ENCODE results near the gene DNAH3.

DNAH3 gene

GRCh38 chr16:20899071-20899470, 251.6 kb downstream of the DNAH3 start:
- H3K27me3 ChIP-seq (replicated peaks; ENCODE audit: control insufficient read depth, insufficient read depth, low read length, poor library complexity, severe bottlenecking) = no peaks in the 10 kb centered on the region
- H3K4me3 ChIP-seq (ENCODE audit: insufficient read depth, low read depth, low read length, poor library complexity, severe bottlenecking) = peak overlapping the region; percentile 88
- peaks cover 11% of the 10 kb centered on the region for H3K4me1 ChIP-seq (ENCODE audit: control insufficient read depth, insufficient read depth, low read length, poor library complexity, severe bottlenecking)
- H3K36me3 ChIP-seq (ENCODE audit: control insufficient read depth, insufficient read depth, low read length) = peaks cover 2% of the 10 kb centered on the region
- no peaks in the 10 kb centered on the region for H3K9me3 ChIP-seq (ENCODE audit: control insufficient read depth, low read length)
- no peak for DNase-seq
- no peak overlapping the region for H3K27ac ChIP-seq (ENCODE audit: insufficient read depth, low read length, poor library complexity, severe bottlenecking)

DNA sequence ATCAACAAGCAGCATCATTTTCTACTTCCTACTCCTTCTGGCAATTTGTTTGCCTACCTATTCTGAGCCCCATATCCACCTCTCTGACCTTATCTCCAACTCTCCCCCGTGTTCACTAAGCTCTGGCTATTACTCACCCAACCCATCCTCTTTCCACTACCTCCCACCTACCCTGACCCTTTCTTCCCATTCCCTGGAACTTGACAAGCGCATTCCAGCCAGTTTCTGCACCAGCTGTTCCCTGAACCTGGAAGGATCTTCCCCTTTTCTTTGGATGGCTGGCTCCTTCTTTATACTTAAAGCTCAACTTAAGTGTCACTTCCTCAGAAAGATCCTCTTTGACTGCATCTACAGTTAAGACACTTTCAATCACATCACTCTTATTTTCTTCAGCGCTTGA, 252.7 kb downstream of the DNAH3 start:
- no peaks in the 10 kb centered on the region for H3K9me3 ChIP-seq (ENCODE audit: control insufficient read depth, low read length)
- DNase-seq = no peak
- no peak overlapping the region for H3K27ac ChIP-seq (ENCODE audit: insufficient read depth, low read length, poor library complexity, severe bottlenecking)
- peaks cover 2% of the 10 kb centered on the region for H3K36me3 ChIP-seq (ENCODE audit: control insufficient read depth, insufficient read depth, low read length)
- no peaks in the 10 kb centered on the region for H3K27me3 ChIP-seq (replicated peaks; ENCODE audit: control insufficient read depth, insufficient read depth, low read length, poor library complexity, severe bottlenecking)
- no peak overlapping the region for H3K4me3 ChIP-seq (ENCODE audit: insufficient read depth, low read depth, low read length, poor library complexity, severe bottlenecking)
- peaks cover 4% of the 10 kb centered on the region for H3K4me1 ChIP-seq (ENCODE audit: control insufficient read depth, insufficient read depth, low read length, poor library complexity, severe bottlenecking)

DNA sequence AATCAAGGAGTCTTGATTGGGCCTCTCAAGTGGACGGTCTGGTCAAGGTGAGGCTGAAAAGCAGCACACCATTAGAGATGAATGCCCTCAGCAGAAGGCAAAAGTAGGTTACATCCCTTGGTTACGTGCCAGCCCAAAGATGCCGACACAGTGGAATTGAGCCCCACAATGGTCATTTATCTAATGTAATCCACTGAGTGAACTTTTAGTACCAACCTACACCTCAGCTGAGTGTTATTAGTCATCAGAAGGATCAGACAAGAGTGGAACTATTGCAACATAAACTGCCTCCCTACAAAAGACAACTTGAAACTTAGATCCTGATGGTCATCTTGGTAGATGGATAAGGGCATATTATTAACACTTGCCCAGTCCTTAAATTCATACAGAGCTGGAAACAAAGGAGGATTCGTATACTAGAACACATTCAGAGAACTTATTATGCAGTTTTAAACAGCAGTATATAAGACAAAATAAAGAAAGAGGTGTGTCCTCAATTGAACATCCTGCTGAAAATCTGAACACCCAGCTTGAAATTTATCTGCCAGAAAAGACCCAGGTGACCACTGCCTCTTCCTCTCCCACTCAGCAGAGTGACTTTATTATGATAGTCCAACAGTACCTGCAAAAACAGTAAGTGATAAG, 253.3 kb downstream of the DNAH3 start:
- no peak overlapping the region for H3K4me3 ChIP-seq (ENCODE audit: insufficient read depth, low read depth, low read length, poor library complexity, severe bottlenecking)
- H3K27me3 ChIP-seq (replicated peaks; ENCODE audit: control insufficient read depth, insufficient read depth, low read length, poor library complexity, severe bottlenecking) = no peaks in the 10 kb centered on the region
- H3K27ac ChIP-seq (ENCODE audit: insufficient read depth, low read length, poor library complexity, severe bottlenecking) = no peak overlapping the region
- H3K4me1 ChIP-seq (ENCODE audit: control insufficient read depth, insufficient read depth, low read length, poor library complexity, severe bottlenecking) = peaks cover 4% of the 10 kb centered on the region
- no peak for DNase-seq
- H3K36me3 ChIP-seq (ENCODE audit: control insufficient read depth, insufficient read depth, low read length) = peaks cover 2% of the 10 kb centered on the region
- H3K9me3 ChIP-seq (ENCODE audit: control insufficient read depth, low read length) = no peaks in the 10 kb centered on the region

DNA sequence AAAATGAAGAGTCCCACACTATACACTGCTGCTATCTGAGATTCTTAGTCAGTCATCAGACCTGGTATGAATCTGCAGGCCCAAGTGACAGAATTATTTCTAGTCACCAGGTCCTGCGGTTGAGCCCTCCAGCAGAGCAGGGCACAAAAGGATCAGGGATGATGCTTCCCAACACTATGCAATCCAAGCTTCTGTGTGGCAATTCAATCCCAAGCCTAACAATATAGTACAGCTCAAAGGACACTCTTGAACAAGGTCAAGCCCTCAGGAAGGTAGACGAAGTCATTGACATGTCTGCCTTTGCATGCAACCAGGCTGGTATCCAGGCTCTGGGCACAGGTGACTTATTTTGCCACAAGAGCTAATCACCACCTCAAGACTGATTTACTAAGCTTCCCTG, 256.3 kb downstream of the DNAH3 start:
- no peak overlapping the region for H3K27ac ChIP-seq (ENCODE audit: insufficient read depth, low read length, poor library complexity, severe bottlenecking)
- H3K9me3 ChIP-seq (ENCODE audit: control insufficient read depth, low read length) = no peaks in the 10 kb centered on the region
- no peaks in the 10 kb centered on the region for H3K4me1 ChIP-seq (ENCODE audit: control insufficient read depth, insufficient read depth, low read length, poor library complexity, severe bottlenecking)
- H3K27me3 ChIP-seq (replicated peaks; ENCODE audit: control insufficient read depth, insufficient read depth, low read length, poor library complexity, severe bottlenecking) = no peaks in the 10 kb centered on the region
- no peak for DNase-seq
- peaks cover 6% of the 10 kb centered on the region for H3K36me3 ChIP-seq (ENCODE audit: control insufficient read depth, insufficient read depth, low read length)
- no peak overlapping the region for H3K4me3 ChIP-seq (ENCODE audit: insufficient read depth, low read depth, low read length, poor library complexity, severe bottlenecking)

DNA sequence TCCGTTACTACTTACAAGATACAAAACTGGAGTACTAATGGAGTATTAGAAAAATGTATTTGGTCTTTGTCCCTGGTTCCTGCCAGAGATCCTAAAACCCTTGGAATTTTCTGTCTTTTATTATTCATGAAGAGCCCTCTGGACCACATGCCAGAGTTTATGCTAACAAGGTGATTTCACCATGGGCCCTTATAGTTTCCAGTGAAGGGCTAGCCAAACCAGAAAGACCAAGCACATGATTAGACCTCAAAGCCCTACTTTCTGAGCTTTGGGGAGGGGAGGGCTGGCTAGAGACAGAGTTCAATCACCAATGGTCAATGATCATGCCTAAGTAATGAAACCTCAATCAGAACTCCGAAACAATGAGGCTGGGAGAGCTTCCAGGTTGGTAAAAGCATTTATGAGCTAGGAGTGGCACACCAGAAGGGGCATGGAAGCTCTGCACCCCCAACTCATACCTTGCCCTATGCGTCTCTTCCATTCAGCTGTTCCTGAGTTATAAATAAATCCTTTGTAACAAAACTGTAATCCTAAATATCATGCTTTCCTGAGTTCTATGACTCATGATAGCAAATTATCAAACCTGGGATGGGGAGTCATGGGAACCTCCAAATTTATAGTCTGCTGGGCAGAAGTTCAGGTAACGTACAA, 260.9 kb downstream of the DNAH3 start:
- no peaks in the 10 kb centered on the region for H3K9me3 ChIP-seq (ENCODE audit: control insufficient read depth, low read length)
- no peak for DNase-seq
- no peaks in the 10 kb centered on the region for H3K4me1 ChIP-seq (ENCODE audit: control insufficient read depth, insufficient read depth, low read length, poor library complexity, severe bottlenecking)
- peaks cover 4% of the 10 kb centered on the region for H3K36me3 ChIP-seq (ENCODE audit: control insufficient read depth, insufficient read depth, low read length)
- no peak overlapping the region for H3K4me3 ChIP-seq (ENCODE audit: insufficient read depth, low read depth, low read length, poor library complexity, severe bottlenecking)
- H3K27ac ChIP-seq (ENCODE audit: insufficient read depth, low read length, poor library complexity, severe bottlenecking) = no peak overlapping the region
- H3K27me3 ChIP-seq (replicated peaks; ENCODE audit: control insufficient read depth, insufficient read depth, low read length, poor library complexity, severe bottlenecking) = no peaks in the 10 kb centered on the region

GRCh38 chr16:20887207-20887606, 263.4 kb downstream of the DNAH3 start:
- DNase-seq = no peak
- Histone ChIP-seq H3K4me3 (ENCODE audit: insufficient read depth, low read depth, low read length, poor library complexity, severe bottlenecking) (no peak overlapping the region), H3K27me3 (replicated peaks; ENCODE audit: control insufficient read depth, insufficient read depth, low read length, poor library complexity, severe bottlenecking) (no peaks in the 10 kb centered on the region), H3K27ac (ENCODE audit: insufficient read depth, low read length, poor library complexity, severe bottlenecking) (no peak overlapping the region), H3K36me3 (ENCODE audit: control insufficient read depth, insufficient read depth, low read length) (peaks cover 4% of the 10 kb centered on the region), H3K9me3 (ENCODE audit: control insufficient read depth, low read length) (no peaks in the 10 kb centered on the region), H3K4me1 (ENCODE audit: control insufficient read depth, insufficient read depth, low read length, poor library complexity, severe bottlenecking) (no peaks in the 10 kb centered on the region)

DNA sequence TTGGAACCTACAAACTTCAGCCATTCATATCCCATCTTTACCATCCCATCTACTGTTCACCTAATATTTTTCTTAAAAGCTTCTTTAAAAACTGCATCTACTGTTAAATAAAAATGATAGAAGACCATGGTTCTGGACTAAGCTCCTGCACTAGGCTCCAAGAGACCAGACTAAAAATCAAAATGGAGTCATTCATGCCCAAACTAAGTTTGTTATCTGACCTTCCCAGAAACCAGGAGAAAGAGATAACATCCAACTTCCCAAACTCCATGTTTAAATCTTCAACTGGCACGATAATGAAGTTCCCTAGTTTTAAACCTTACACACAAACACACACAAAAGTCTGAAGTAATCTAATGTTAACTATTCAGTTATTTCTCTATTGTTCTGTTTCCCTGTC, 264.3 kb downstream of the DNAH3 start:
- H3K36me3 ChIP-seq (ENCODE audit: control insufficient read depth, insufficient read depth, low read length) = no peaks in the 10 kb centered on the region
- DNase-seq = no peak
- H3K4me1 ChIP-seq (ENCODE audit: control insufficient read depth, insufficient read depth, low read length, poor library complexity, severe bottlenecking) = no peaks in the 10 kb centered on the region
- no peaks in the 10 kb centered on the region for H3K27me3 ChIP-seq (replicated peaks; ENCODE audit: control insufficient read depth, insufficient read depth, low read length, poor library complexity, severe bottlenecking)
- H3K4me3 ChIP-seq (ENCODE audit: insufficient read depth, low read depth, low read length, poor library complexity, severe bottlenecking) = no peak overlapping the region
- H3K27ac ChIP-seq (ENCODE audit: insufficient read depth, low read length, poor library complexity, severe bottlenecking) = no peak overlapping the region
- H3K9me3 ChIP-seq (ENCODE audit: control insufficient read depth, low read length) = no peaks in the 10 kb centered on the region

DNA sequence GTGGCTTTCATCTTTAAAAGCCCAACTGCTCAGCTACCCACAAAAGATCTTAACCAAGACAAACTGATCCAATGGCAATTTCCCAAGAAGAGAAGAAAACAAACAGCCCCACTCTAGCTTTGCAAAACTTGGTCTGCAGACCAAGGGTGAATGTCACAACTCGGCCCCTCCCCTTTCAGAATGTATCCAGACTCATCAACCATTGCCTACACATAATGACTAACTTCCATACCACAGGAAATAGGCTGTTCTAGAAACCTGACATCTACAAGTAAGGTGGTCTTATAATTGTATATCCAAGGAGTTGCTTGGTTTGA, 266.4 kb downstream of the DNAH3 start:
- H3K27ac ChIP-seq (ENCODE audit: insufficient read depth, low read length, poor library complexity, severe bottlenecking) = no peak overlapping the region
- no peaks in the 10 kb centered on the region for H3K4me1 ChIP-seq (ENCODE audit: control insufficient read depth, insufficient read depth, low read length, poor library complexity, severe bottlenecking)
- no peak for DNase-seq

DNA sequence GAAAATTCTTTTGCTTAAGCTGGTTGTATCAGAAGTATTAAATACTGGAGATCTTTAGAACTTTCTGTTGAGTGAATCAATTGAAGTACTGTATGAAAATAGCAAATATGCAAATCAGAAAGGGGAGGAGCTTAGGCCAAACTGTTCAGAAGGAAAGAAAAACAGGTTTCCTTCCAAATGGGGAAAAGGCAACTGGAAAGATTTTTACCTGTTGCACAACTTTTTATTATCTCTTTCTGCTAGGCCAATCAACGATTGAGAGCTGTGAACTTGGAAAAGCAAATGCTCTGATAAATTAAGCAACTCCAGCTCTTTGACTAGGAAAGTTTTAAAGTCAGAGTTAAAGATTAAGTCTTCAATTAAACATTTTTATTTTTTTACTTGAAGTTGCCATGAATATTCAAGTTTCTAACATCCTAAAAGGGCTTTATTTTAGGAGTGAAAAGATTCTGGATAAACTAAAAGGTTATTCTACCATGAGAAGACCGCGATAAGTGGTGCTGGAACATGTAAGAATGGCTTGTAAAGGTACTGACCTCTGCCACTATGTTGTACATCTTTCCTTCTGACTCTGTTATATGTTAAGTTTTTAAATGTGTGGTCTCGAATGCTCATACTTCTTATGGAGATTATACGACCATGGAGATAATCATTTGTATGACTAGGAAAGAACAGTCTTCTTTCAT, 266.9 kb downstream of the DNAH3 start:
- H3K27me3 ChIP-seq (replicated peaks; ENCODE audit: control insufficient read depth, insufficient read depth, low read length, poor library complexity, severe bottlenecking) = no peaks in the 10 kb centered on the region
- H3K4me3 ChIP-seq (ENCODE audit: insufficient read depth, low read depth, low read length, poor library complexity, severe bottlenecking) = no peak overlapping the region
- H3K27ac ChIP-seq (ENCODE audit: insufficient read depth, low read length, poor library complexity, severe bottlenecking) = no peak overlapping the region
- H3K36me3 ChIP-seq (ENCODE audit: control insufficient read depth, insufficient read depth, low read length) = no peaks in the 10 kb centered on the region
- H3K4me1 ChIP-seq (ENCODE audit: control insufficient read depth, insufficient read depth, low read length, poor library complexity, severe bottlenecking) = no peaks in the 10 kb centered on the region
- H3K9me3 ChIP-seq (ENCODE audit: control insufficient read depth, low read length) = no peaks in the 10 kb centered on the region
- DNase-seq = no peak

More for the DNA sequence above, 266.4 kb downstream of the DNAH3 start:
- Histone ChIP-seq H3K36me3 (ENCODE audit: control insufficient read depth, insufficient read depth, low read length) (no peaks in the 10 kb centered on the region), H3K4me3 (ENCODE audit: insufficient read depth, low read depth, low read length, poor library complexity, severe bottlenecking) (no peak overlapping the region), H3K27me3 (replicated peaks; ENCODE audit: control insufficient read depth, insufficient read depth, low read length, poor library complexity, severe bottlenecking) (no peaks in the 10 kb centered on the region), H3K9me3 (ENCODE audit: control insufficient read depth, low read length) (no peaks in the 10 kb centered on the region)

All from effector memory CD4-positive, alpha-beta T cell (primary cell).